ENCODE results near the gene RASSF8.
"Not testable (repeated sequence)": the region's sequence is repeated elsewhere in the genome, so short reads cannot be mapped to it uniquely, and the experiment has no call there.

Gene RASSF8

GRCh38 chr12:26047401-26048226 lies 89.1 kb downstream of the RASSF8 start:
- no peak overlapping the region for H3K4me3 Mint-ChIP-seq
- H3K9me3 Mint-ChIP-seq = no peaks in the 10 kb centered on the region
- H3K27ac Mint-ChIP-seq = peak overlapping the region in 1 of 3 experiments; percentile 33
- no peaks in the 10 kb centered on the region for H3K36me3 Mint-ChIP-seq (ENCODE audit: low read depth)
- TF ChIP-seq CTCF (IDR thresholded peaks at IDR 0.05; ENCODE audit: unreplicated experiment in 3 of 3) = no peak
- peaks cover 32% of the 10 kb centered on the region for H3K4me1 Mint-ChIP-seq
- H3K27me3 Mint-ChIP-seq (ENCODE audit: low read depth) = no peaks in the 10 kb centered on the region

- TF ChIP-seq CTCF (IDR thresholded peaks at IDR 0.05; ENCODE audit: unreplicated experiment in 3 of 3) = no peak
- peaks cover under 1% of the 10 kb centered on the region for H3K4me1 Mint-ChIP-seq
- H3K4me3 Mint-ChIP-seq = no peak overlapping the region
- H3K9me3 Mint-ChIP-seq = no peaks in the 10 kb centered on the region
- no peak overlapping the region for H3K27ac Mint-ChIP-seq
- H3K27me3 Mint-ChIP-seq (ENCODE audit: low read depth) = no peaks in the 10 kb centered on the region
- H3K36me3 Mint-ChIP-seq (ENCODE audit: low read depth) = peaks cover 23% of the 10 kb centered on the region
Observed at GRCh38 chr12:26052652-26053051, 94.2 kb downstream of the RASSF8 start.

GRCh38 chr12:26054383-26054782 lies 95.9 kb downstream of the RASSF8 start:
- H3K27me3 Mint-ChIP-seq (ENCODE audit: low read depth) = no peaks in the 10 kb centered on the region
- H3K9me3 Mint-ChIP-seq = peaks cover 5% of the 10 kb centered on the region

GRCh38 chr12:26055087-26055486 lies 96.6 kb downstream of the RASSF8 start:
- no peak for TF ChIP-seq CTCF (IDR thresholded peaks at IDR 0.05; ENCODE audit: unreplicated experiment in 3 of 3)
- H3K4me3 Mint-ChIP-seq = no peak overlapping the region
- no peaks in the 10 kb centered on the region for H3K27me3 Mint-ChIP-seq (ENCODE audit: low read depth)
- H3K27ac Mint-ChIP-seq = peak overlapping the region in 1 of 3 experiments; percentile 43
- H3K4me1 Mint-ChIP-seq = no peaks in the 10 kb centered on the region
- H3K9me3 Mint-ChIP-seq = peaks cover 5% of the 10 kb centered on the region
- H3K36me3 Mint-ChIP-seq (ENCODE audit: low read depth) = peaks cover 37% of the 10 kb centered on the region

More at GRCh38 chr12:26054383-26054782, 95.9 kb downstream of the RASSF8 start:
- no peak overlapping the region for H3K4me3 Mint-ChIP-seq
- H3K27ac Mint-ChIP-seq = no peak overlapping the region
- peaks cover 37% of the 10 kb centered on the region for H3K36me3 Mint-ChIP-seq (ENCODE audit: low read depth)
- no peak for TF ChIP-seq CTCF (IDR thresholded peaks at IDR 0.05; ENCODE audit: unreplicated experiment in 3 of 3)
- no peaks in the 10 kb centered on the region for H3K4me1 Mint-ChIP-seq

GRCh38 chr12:26056335-26056734 lies 97.9 kb downstream of the RASSF8 start:
- TF ChIP-seq CTCF (IDR thresholded peaks at IDR 0.05; ENCODE audit: unreplicated experiment in 3 of 3) = no peak
- peaks cover 5% of the 10 kb centered on the region for H3K9me3 Mint-ChIP-seq
- H3K27ac Mint-ChIP-seq = no peak overlapping the region
- H3K4me3 Mint-ChIP-seq = no peak overlapping the region
- H3K4me1 Mint-ChIP-seq = no peaks in the 10 kb centered on the region
- H3K27me3 Mint-ChIP-seq (ENCODE audit: low read depth) = no peaks in the 10 kb centered on the region
- peaks cover 37% of the 10 kb centered on the region for H3K36me3 Mint-ChIP-seq (ENCODE audit: low read depth)

- not testable (repeated sequence) for H3K9me3 Mint-ChIP-seq; H3K27ac Mint-ChIP-seq; H3K4me1 Mint-ChIP-seq; H3K4me3 Mint-ChIP-seq; H3K27me3 Mint-ChIP-seq (ENCODE audit: low read depth)
- H3K36me3 Mint-ChIP-seq (ENCODE audit: low read depth) = peaks cover 37% of the 10 kb centered on the region
Observed at GRCh38 chr12:26057271-26057670, 98.8 kb downstream of the RASSF8 start.

Measured in nephron (organoid).